GM13976 (cell line): Measurements from ENCODE around the gene CLEC17A.
"Not testable (repeated sequence)": the region's sequence is repeated elsewhere in the genome, so short reads cannot be mapped to it uniquely, and the experiment has no call there.

Source experiments
- DNase-seq: peaks from one replicate; pipeline ENCODE4 v3.0.0; 2012; ENCODE audit warnings: low spot score
- CTCF ChIP-seq: IDR thresholded peaks from 2 replicates; pipeline ENCODE4 v1.5.1; 2012; ENCODE audit warnings: borderline replicate concordance, mild to moderate bottlenecking; ENCODE audit not compliant: insufficient read depth; ENCODE audit errors: extremely low read depth, missing control alignments, control extremely low read depth
- in situ Hi-C: fragments of 300-500 bp; cut with MboI; formaldehyde crosslinking; loops from one replicate; pipeline ENCODE4 v1.12.0; 2022; ENCODE audit warnings: low sequenced_read_pairs, mixed read lengths, inconsistent platforms; ENCODE audit not compliant: unreplicated experiment

CLEC17A gene

GRCh38 chr19:14616407-14616806 lies 33.5 kb downstream of the CLEC17A start:
- no peak for TF ChIP-seq CTCF
- no peak for DNase-seq
- in situ Hi-C loops: no loop called here

GRCh38 chr19:14619404-14619803 lies 36.5 kb downstream of the CLEC17A start:
- in situ Hi-C loops: no loop called here
- TF ChIP-seq CTCF: no peak
- no peak for DNase-seq

- DNase-seq, in situ Hi-C loops: not testable (repeated sequence)
These were observed 41.6 kb downstream of the CLEC17A start for GRCh38 chr19:14624491-14624890.

GRCh38 chr19:14629557-14629956 lies 46.7 kb downstream of the CLEC17A start:
- in situ Hi-C loops: no loop called here
- DNase-seq: no peak
- TF ChIP-seq CTCF: no peak

- in situ Hi-C loops: no loop called here
- no peak for TF ChIP-seq CTCF
- peak; percentile 49 for DNase-seq
These were observed 49.4 kb downstream of the CLEC17A start for GRCh38 chr19:14632286-14632685.

- in situ Hi-C loops: no loop called here
- no peak for TF ChIP-seq CTCF
- DNase-seq: no peak
These were observed 56.8 kb downstream of the CLEC17A start for GRCh38 chr19:14639536-14640277.

- no peak for TF ChIP-seq CTCF
- in situ Hi-C loops: no loop called here
- DNase-seq: no peak
These were observed 65.6 kb downstream of the CLEC17A start for GRCh38 chr19:14648506-14648905.
